ENCODE measurements around the gene PLA2G6.

The PLA2G6 gene

DNA sequence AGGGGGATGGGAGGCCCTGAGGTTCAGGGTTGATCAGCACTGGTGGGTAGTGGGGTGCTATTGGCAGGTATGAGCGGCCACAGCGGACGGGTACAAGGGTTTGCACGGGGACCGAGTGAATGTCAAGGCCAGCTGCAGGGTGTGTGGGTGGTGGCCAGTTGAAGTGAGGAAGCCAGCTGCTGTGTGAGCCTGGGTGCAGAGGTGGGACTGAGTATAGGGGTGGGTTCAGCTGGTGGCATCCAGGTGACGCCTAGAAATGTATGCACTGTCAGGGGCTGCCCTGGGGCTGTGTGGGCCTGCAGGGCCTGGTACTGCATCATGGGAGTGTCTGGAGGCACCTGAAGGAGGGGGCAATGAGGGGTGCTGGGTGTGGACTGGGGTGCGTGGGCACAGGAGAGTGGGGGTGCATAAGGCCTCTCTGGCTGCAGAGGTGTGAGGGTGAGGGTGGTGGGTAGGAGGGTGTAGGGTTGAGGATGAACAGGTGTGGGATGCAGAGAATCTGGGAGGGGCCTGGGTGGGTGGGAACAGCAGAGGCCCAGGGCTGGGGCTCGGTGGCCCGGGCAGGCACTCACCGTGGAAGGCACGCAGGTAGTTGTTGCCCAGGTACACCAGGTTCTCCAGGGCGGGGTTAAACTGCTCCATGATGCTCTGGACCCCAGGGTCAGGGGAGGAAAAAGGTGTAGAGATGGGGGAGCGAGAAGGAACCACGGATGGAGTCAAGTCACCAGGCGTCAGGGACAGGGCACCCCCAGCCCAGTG is 72.9 kb downstream of the PLA2G6 start:
- DNase-seq, result no peak

GRCh38 chr22:38107692-38108515 is 73.7 kb downstream of the PLA2G6 start:
- DNase-seq, result no peak

DNA sequence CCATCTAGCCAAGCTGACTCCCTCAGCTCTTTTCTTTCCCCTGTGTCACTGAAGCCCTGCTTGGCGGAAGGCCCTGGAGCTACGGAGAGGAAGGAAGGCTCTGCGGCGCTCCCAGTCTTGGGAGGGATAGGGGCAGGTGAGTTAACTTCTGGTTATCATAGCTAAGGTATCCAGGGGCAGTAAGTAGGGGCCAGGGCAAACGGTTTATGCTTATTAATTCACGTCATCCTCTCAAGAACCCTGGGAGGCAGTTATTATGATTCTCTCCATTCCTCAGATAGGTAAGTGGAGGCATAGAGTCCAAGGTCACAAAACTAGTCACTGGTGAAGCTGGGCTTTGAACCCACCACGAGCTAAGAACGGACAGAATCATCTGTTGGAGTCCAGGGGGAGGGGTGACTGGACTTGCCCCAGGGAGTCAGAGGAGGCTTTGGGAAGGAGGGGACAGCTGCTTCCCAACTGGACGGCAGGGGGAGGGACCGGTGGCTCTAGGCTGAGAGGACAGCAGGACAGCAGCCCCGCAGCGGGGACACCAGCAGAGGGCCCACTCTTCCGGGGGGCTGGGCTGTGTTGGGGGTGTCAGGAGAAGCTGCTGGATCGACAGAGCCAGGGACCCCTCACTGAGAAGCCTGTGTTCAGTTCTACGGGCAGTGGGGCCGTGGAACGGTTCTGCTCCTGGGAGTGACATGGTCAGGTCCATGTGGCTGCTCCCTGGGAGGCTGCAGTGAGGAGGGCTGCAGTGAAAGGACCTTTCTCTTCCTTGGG is 74.6 kb downstream of the PLA2G6 start:
- DNase-seq, result no peak

GRCh38 chr22:38104084-38104483 is 77.5 kb downstream of the PLA2G6 start:
- DNase-seq, result no peak

- no peak for DNase-seq
Measured at GRCh38 chr22:38103641-38104040, 78.0 kb downstream of the PLA2G6 start.

DNA sequence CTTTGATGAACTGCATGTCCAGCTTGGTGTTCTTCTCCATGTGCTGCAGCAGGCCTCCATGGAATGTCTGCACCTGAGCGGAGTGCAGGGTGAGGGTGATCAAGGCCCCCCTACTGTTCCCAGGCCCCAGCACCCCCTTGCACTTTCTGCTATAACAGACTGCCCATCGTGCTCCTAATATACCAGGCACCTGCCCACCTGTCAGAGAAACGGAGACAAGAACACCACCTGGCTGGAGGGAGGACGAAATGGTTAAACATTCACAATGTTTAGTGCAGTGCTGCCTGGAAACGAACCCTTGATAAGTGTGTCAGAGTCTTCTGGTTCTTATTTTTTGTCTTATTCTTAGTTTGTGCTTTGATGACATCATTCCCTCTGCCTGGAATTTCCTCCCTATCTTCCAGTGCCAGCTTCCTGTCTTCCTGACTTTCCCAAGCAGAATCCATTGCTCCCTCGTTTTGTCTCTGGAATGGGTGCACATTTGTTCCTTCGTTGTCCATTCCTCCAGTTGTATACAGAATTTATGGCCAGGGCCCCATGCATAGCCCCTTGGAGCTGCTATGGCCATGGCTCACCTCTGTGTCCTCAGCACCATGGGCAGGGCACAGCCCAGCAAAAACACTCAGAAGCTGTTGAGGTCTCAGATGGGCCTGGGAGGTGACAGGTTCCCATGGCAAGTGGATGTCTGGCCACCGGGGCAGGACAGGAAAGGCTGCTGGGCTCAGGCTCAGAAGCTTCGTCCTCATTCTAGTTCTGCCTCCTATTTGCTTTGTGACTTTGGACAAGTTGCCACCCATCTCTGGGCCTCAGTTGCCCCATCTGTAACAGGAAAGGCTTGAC is 83.0 kb downstream of the PLA2G6 start:
- DNase-seq, result no peak

DNA sequence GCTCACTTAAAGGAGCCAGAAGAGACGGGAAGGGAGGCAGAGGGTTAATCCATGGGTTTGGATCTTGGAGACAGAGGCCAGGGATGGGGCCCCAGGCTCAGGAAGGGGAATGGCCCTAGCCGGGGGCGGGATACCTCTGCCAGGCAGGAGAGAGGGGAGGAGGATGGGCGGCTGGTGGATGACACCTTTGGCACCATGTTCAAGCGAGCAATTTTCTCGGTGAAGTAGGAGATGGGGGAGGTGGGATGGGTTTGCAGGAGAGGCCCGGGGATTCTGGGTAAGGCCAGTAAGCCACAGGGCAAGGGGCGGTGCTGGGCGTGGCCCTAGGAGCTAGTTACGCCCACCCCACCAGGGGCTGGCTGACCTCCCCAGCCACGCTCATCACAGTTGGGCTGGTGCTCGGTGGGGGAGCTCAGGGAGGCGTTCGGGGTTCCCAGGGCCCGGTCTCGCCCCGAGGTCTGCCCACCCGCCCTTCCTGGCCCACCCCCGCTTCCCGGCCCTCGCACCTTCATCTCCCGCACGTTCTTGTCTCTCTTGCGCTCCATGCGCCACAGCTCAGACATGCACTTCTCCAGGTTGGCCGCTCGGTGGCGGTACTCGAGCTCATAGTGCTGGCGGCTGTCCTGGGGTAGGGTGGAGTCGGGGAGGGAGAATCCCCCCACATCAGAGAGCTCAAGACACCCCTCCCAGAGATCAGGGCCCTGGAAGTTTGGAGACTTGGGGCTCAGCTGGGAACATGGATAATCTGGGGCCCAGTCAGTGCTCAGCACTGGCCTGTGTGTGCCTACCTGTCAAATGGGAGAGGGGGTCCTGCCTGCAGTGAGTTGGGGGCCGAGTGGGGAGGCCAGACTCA is 83.8 kb downstream of the PLA2G6 start:
- no peak for DNase-seq

- no peak for DNase-seq
Measured at GRCh38 chr22:38097058-38097457, 84.6 kb downstream of the PLA2G6 start.

DNA sequence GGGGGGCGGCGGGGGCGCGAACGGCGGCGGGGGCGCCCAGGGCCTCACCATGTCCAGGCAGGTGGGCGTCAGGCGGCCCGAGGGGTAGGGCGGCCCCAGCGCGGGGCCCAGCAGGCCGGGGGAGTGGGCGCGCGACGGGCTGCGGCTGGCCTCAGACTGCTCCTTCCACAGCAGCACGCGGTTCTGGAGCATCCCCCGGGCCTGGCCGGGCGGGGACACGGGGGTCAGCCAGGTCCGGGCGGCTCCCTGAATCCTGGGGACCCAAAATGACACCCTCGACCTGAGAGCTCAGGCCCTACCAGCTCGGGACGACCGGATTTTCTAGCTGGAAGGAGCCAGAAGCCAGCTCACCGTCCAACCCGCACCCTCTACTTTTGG is 92.2 kb downstream of the PLA2G6 start:
- no peak for DNase-seq

DNA sequence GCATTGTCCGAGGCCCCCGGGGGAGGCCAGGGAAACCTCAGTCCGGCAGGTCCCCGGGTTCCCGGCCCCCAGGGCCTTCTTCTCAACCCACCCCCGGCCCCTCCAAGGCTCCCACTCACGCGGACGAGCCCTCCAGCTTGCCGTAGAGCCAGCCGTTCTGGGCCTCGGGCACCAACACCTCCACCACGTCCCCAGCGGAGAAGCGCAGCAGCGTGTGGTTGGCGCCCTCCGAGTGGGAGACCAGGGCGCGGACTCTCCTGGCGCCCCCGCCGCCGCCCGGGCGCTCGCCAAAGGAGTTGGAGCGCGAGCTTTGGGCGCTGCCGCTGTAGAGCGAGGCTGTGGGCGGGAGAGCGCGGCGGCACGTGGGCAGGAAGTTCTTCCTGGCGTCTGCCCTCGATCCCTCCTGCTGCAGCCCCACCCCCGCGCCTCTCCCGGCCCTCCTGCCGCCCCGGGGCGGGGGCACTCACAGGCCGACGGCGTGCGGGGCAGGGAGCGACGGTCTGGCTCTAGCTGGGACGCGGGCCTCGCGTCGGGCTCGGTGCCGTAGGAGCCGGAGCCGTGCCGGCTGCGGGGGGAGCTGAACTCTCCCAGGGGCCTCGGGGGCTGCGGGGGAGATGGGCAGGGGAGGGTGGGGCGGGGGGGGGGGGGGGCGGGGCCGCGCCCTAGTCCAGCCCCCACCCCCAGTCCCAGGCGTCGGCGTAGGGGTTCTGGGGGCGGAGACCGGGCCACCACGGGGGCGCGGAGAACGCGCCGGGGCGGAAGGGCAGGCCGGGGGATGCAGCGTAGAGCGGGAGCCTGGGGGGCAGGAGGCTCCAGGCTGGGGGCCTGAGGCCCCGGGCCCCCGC is 92.8 kb downstream of the PLA2G6 start:
- DNase-seq, result no peak

- no peak for DNase-seq
Measured at GRCh38 chr22:38087855-38088254, 93.8 kb downstream of the PLA2G6 start.

DNA sequence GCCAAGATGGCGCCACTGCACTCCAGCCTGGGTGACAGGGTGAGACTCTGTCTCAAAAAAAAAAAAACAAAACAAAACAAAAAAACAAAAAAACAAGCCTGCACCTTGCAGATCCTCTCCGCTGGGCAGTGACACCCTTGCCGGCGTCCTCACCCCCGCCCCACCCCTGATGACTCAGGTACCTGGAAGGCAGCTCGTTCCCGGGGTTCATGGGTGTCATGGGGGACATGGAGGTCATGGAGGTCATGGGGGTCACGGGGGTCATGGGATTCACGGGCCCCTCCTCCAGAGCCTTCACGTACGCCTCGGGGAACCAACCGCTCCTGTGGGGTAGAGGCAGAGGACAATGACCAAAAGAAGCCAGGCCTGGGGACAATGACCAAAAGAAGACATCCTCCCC is 94.7 kb downstream of the PLA2G6 start:
- no peak for DNase-seq

GRCh38 chr22:38086001-38086845 is 95.4 kb downstream of the PLA2G6 start:
- DNase-seq, result no peak

DNA sequence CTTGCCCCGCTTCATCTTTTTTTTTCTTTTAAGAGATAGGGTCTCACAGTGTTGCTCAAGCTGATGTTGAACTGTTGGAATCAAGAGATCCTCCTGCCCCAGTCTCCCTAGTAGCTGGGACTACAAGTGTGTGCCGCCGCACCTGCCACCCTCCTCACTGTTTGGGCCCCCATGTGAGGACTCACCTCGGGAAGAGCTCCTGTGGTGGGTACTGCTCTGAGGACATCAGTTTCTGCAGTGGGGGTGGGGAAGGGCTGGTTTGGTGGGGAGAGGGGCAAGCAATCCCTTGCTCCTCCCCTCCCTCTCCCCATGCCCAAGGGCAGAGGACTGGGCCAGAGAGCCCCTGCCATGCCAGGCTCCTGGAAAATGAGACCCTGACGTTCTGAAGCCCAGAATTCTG is 96.1 kb downstream of the PLA2G6 start:
- no peak for DNase-seq

DNA sequence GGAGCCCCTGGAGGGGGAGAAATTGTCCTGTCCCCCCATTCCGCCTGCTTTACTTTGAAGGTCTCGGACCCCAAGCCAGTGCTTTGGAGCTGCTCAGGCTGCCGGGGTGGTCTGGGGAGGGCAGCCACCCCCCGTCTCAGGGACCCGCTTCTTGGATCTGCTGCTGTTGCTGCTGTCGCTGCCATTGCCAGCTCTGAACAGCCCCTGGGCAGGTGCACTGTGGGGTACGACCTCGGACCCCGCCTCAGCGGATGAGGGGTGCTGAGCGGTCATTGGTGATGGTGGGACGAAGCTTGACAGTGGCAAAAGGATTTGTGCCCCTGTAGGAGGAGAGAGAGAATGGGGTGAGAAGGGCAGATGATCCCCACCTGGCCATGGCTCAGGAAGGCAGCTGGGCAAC is 96.6 kb downstream of the PLA2G6 start:
- DNase-seq, result no peak

GRCh38 chr22:38083931-38084631 is 97.5 kb downstream of the PLA2G6 start, which contains the start of gene SLC16A8:
Gene SLC16A8, minus strand, starts transcription at chr22:38084184. Its CDS starts 1,311 bp downstream, at chr22:38082873.
- DNase-seq, result no peak

GRCh38 chr22:38082986-38083710 is 98.5 kb downstream of the PLA2G6 start:
- DNase-seq, result no peak
